Tibial nerve (tissue), 4 donors: Measurements from ENCODE around the gene MLLT1. TPM values are rescaled to one million over a fixed set of nuclear protein-coding genes. Genes with fewer than 3 reads are reported as not detected.

Experiments used
- DNase-seq, 2 donors: peaks; one replicate each; pipeline ENCODE4 v3.0.0-alpha.2; 2019; ENCODE audit warnings: low spot score in 2 of 2
- H3K27ac ChIP-seq, 4 donors: fragments of 200-600 bp; sonication (generic) in 3 of 4; one replicate each; pipeline ENCODE4 v1.5.1; 2017 to 2019; ENCODE audit warnings: mild to moderate bottlenecking in 1 of 4
- H3K27me3 ChIP-seq, 2 donors: fragments of 200-600 bp; sonication (generic) in 1 of 2; one replicate each; pipeline versions ENCODE4 v1.5.1 to v1.6.0; 2017 to 2019
- H3K36me3 ChIP-seq, 3 donors: fragments of 200-600 bp; sonication (generic); one replicate each; pipeline ENCODE4 v1.5.1; 2018 to 2019
- H3K4me1 ChIP-seq, 4 donors: fragments of 200-600 bp; sonication (generic) in 3 of 4; one replicate each; pipeline ENCODE4 v1.5.1; 2017 to 2019
- H3K4me3 ChIP-seq, 4 donors: fragments of 200-600 bp; sonication (generic) in 3 of 4; one replicate each; pipeline ENCODE4 v1.5.1; 2017 to 2019; ENCODE audit warnings: mild to moderate bottlenecking in 1 of 4, moderate library complexity in 1 of 4
- H3K9me3 ChIP-seq, 4 donors: fragments of 200-600 bp; sonication (generic) in 3 of 4; one replicate each; pipeline ENCODE4 v1.5.1; 2017 to 2019
- EP300 ChIP-seq, 2 donors: sonication (generic); formaldehyde crosslinking; IDR thresholded peaks; one replicate each; pipeline ENCODE4 v1.6.1; 2017; ENCODE audit warnings: antibody characterized with exemption in 2 of 2, mild to moderate bottlenecking in 1 of 2
- POLR2A ChIP-seq, 2 donors: fragments of 450-650 bp; IDR thresholded peaks; one replicate each; pipeline ENCODE4 v1.6.1; 2017; ENCODE audit warnings: antibody characterized with exemption in 2 of 2, mild to moderate bottlenecking in 2 of 2, moderate library complexity in 2 of 2
- WGBS, 2 donors: methylation state at CpG; one replicate each; pipeline ENCODE4 v1.1.5; 2018; 5-methylcytosine and 5-hydroxymethylcytosine counted together
- small RNA-seq: library from RNA; depleted of rRNA; stranded (forward); fragments of <200 nt; gene quantifications from one replicate; pipeline ENCODE3, GENCODE V24; 2016
- total RNA-seq, 4 donors: library from RNA; depleted of rRNA; stranded (reverse); fragments of >200 nt; gene quantifications; one replicate each; pipeline ENCODE4 v1.1.0, GENCODE V29; 2016
- TF ChIP-seq, protein P1 (sequence below), 5 experiments: fragments of 200-600 bp in 3 of 5; fragments of 450-650 bp in 2 of 5; sonication (generic) in 3 of 5; IDR thresholded peaks; one replicate each; pipeline ENCODE4 v1.5.1; 2016 to 2019; ENCODE audit warnings: antibody characterized with exemption in 5 of 5, mild to moderate bottlenecking in 3 of 5, moderate library complexity in 2 of 5

Gene MLLT1
- total RNA-seq, 4 donors from 2014 or later: 15.1 to 42.0 (median 19.9) TPM

DNA sequence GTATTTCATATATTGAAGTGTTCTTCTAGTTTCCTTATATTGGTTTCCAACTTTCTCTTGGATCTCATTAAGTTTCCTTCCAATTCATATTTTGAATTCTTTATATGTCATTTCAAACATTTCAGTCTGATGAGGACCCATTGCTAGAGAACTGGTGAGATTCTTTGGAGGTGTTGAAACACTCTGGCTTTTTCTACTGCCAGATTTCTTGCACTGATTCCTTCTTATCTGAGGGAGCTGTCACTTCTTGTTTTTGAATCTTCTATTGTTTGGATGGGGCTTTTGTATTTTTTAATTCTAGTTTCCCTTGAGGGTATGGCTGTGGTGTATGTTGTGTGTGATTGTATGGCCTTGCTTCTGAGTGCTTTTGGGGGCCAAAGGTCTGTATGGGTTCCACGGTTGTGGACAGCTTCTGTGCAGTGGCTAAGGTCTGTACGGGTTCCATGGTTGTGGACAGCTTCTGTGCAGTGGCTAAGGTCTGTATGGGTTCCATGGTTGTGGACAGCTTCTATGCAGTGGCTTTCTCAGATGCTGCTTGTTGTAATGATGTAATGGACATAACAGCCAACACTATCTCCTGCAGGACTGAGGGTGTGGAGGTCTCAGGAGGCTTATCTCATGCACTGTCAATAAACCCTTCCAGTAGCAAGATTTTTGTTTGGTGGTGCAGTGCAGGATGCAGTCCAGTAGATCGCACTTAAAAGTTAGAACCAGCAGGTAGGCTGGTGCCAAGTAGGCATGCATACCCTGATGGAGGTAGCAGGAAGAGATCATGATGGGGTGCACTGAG is 107.5 kb downstream of the MLLT1 start:
- Histone ChIP-seq H3K4me1 (no peaks in the 10 kb centered on the region), H3K4me3 (no peak overlapping the region), H3K9me3 (peaks cover 0 to 30% (median 3%) of the 10 kb centered on the region in 4 donors), H3K27me3 (no peaks in the 10 kb centered on the region), H3K27ac (no peak overlapping the region), H3K36me3 (peaks cover 0 to 11% (median 0%) of the 10 kb centered on the region in 3 donors)
- DNase-seq: no peak
- 76 to 92% methylated on average over 3 of the region's 3 CpGs for WGBS, 2 donors
- TF ChIP-seq EP300 (IDR thresholded peaks at IDR 0.05): no peak

DNA sequence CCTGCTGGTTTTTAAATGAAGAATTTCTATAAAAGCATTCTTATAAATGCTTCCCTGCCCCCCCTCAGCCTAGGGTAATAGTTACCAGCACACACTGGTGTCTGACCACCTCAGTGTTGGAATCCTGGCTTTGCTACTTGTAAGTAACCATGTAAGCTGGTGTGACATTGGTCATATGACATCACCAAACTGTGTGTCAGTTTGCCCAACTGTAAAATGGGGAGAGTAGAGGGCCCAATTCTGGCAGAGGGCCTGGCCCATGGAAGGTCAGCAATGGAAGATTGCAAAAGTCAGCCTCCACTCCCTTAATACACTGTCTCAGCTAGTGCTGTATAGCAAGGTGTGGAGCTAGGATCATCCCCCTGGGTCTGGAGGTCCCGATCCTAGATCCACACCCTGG is 112.7 kb downstream of the MLLT1 start:
- peaks cover 0 to 28% (median 3%) of the 10 kb centered on the region in 4 donors for H3K9me3 ChIP-seq
- DNase-seq: no peak
- H3K27me3 ChIP-seq: no peaks in the 10 kb centered on the region
- no peaks in the 10 kb centered on the region for H3K4me1 ChIP-seq
- TF ChIP-seq EP300 (IDR thresholded peaks at IDR 0.05) (no peak), POLR2A (IDR thresholded peaks at IDR 0.05) (no peak)
- TF ChIP-seq, protein P1, sequence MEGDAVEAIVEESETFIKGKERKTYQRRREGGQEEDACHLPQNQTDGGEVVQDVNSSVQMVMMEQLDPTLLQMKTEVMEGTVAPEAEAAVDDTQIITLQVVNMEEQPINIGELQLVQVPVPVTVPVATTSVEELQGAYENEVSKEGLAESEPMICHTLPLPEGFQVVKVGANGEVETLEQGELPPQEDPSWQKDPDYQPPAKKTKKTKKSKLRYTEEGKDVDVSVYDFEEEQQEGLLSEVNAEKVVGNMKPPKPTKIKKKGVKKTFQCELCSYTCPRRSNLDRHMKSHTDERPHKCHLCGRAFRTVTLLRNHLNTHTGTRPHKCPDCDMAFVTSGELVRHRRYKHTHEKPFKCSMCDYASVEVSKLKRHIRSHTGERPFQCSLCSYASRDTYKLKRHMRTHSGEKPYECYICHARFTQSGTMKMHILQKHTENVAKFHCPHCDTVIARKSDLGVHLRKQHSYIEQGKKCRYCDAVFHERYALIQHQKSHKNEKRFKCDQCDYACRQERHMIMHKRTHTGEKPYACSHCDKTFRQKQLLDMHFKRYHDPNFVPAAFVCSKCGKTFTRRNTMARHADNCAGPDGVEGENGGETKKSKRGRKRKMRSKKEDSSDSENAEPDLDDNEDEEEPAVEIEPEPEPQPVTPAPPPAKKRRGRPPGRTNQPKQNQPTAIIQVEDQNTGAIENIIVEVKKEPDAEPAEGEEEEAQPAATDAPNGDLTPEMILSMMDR (IDR thresholded peaks at IDR 0.05): no peak
- 83 to 84% methylated on average over 1 of the region's 1 CpG for WGBS, 2 donors
- H3K27ac ChIP-seq: no peak overlapping the region
- H3K36me3 ChIP-seq: no peaks in the 10 kb centered on the region
- no peak overlapping the region for H3K4me3 ChIP-seq

DNA sequence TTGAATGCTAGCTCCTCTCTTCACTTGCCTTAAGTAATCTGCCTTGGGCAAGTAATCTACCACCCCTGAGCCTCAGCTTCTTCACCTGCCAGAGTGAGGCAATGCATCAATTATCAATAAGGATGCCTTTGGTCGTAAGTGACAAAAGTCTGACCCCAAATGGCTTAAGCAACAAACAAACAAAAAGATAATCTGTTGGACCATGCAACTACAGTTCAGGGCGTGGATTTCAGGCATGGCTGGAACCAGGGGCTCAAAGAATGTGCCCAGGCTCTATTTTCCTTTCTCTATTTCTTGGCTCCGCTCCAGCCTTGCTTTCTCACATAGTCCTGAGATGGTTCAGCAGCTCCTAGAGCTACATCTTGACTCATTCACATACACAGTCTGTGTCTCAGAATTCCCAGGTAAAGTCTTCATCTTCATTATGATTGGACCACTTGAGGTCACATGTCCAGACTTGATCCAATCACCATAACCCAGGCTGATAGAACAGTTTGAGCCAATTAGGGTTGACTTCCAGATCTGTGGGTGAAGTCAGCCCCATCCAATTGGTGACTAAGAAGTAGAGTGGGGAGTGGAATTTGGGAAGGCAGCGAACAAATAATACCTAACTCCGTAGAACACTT is 114.8 kb downstream of the MLLT1 start:
- WGBS, 2 donors: 88 to 91% methylated on average over 5 of the region's 5 CpGs
- Histone ChIP-seq H3K4me3 (no peak overlapping the region), H3K27ac (no peak overlapping the region), H3K9me3 (peaks cover 0 to 12% (median 0%) of the 10 kb centered on the region in 4 donors), H3K27me3 (no peaks in the 10 kb centered on the region), H3K4me1 (no peaks in the 10 kb centered on the region), H3K36me3 (no peaks in the 10 kb centered on the region)
- no peak for DNase-seq
- TF ChIP-seq EP300 (IDR thresholded peaks at IDR 0.05) (no peak), POLR2A (IDR thresholded peaks at IDR 0.05) (no peak)
- TF ChIP-seq, protein P1 (IDR thresholded peaks at IDR 0.05): no peak

DNA sequence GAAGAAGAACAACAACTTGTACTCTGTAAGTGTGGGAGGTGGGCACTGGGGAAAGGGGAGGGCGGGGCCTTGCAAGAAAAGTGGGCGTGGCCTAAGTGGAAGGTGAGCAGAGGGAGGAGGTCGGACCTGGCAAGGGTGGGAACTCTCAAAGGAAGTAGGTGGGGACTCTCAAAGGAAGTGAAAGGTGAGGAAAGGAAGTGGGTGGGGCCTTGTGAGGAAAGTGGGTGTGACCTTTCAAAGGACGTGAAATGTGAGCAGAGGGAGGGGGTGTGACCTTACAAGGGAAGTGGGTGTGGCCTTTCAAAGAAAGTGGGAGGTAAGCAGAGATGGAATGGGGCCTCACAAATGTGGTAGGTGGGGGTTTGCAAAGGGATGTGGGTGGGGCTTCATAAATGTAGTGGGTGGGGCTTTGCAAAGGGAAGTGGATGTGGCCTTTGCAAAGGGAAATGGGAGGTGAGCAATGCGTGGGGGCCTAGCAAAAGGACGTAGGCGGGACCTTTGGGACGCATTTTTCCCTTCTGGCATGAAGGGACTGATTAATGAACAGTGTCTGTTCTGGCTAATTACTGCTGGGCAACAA is 118.4 kb downstream of the MLLT1 start:
- Histone ChIP-seq H3K4me1 (no peaks in the 10 kb centered on the region), H3K27ac (no peak overlapping the region), H3K36me3 (no peaks in the 10 kb centered on the region), H3K9me3 (peaks cover 0 to 25% (median 0%) of the 10 kb centered on the region in 4 donors), H3K27me3 (no peaks in the 10 kb centered on the region), H3K4me3 (no peak overlapping the region)
- 41 to 48% methylated on average over 8 of the region's 8 CpGs for WGBS, 2 donors
- DNase-seq: no peak
- TF ChIP-seq POLR2A (IDR thresholded peaks at IDR 0.05): no peak
- TF ChIP-seq EP300 (IDR thresholded peaks at IDR 0.05): no peak

Small RNA genes within 50 kb of the gene (small RNA-seq; reads per million reads assigned to genes)
- gene AC011471.1: not detected

Other genes starting within 250 kb of the MLLT1 start
- gene RFX2, start 169.5 kb downstream of the MLLT1 start, total RNA-seq: 10 to 100 TPM; 12.6 to 17.3 (median 15.0) TPM
- gene ACSBG2, start 144.3 kb downstream of the MLLT1 start, total RNA-seq: not detected
- gene ACER1, start 53.6 kb upstream of the MLLT1 start, total RNA-seq: not detected
- 10 to 100 TPM; 46.1 to 87.2 (median 67.8) TPM for gene CLPP, start 81.6 kb upstream of the MLLT1 start, total RNA-seq
- gene ALKBH7, start 92.8 kb upstream of the MLLT1 start, total RNA-seq: 10 to 100 TPM; 54.0 to 77.6 (median 70.4) TPM
- gene PSPN, start 96.0 kb upstream of the MLLT1 start, total RNA-seq: 1 to 10 TPM in 3 of 4 donors, under 1 TPM in 1; under 0.01 to 4.3 (median 2.5) TPM
- gene GTF2F1, start 113.2 kb upstream of the MLLT1 start, total RNA-seq: 10 to 100 TPM; 29.5 to 50.9 (median 45.1) TPM
- gene KHSRP, start 144.8 kb upstream of the MLLT1 start, total RNA-seq: 100 to 1,000 TPM in 3 of 4 donors, 10 to 100 TPM in 1; 79.5 to 147 (median 119) TPM
- gene SLC25A41, start 153.8 kb upstream of the MLLT1 start, total RNA-seq: under 1 TPM in 1 of 4 donors, not detected in 3; 0.63 TPM
- gene SLC25A23, start 179.8 kb upstream of the MLLT1 start, total RNA-seq: 10 to 100 TPM; 33.2 to 45.6 (median 42.4) TPM
- not detected for gene CRB3, start 184.3 kb upstream of the MLLT1 start, total RNA-seq
- 1 to 10 TPM; 1.1 to 8.1 (median 2.5) TPM for gene DENND1C, start 201.8 kb upstream of the MLLT1 start, total RNA-seq
- 10 to 100 TPM; 10.8 to 31.0 (median 22.1) TPM for gene TUBB4A, start 222.3 kb upstream of the MLLT1 start, total RNA-seq